K562 (cell line): ENCODE data around the gene PTPRO. TPM values are rescaled to one million over a fixed set of nuclear protein-coding genes. Genes with fewer than 3 reads are reported as not detected.

ENCODE experiments used
- ATAC-seq: fragments of 200-7000 bp; cut with Tn5 transposase; 3 replicates; pipeline ENCODE4 v1.9.1; 2020; ENCODE audit warnings: moderate library complexity
- BruUV-seq: library from RNA; stranded (reverse); fragments of 400-500 nt; replicated peaks from 2 replicates; lab custom pipeline; 2021; lab: Mats Ljungman, UMichigan
- CTCF ChIA-PET: fragments of 300-600 bp; formaldehyde crosslinking; extraction: SDS; loops from one replicate; lab custom pipeline; 2021; ENCODE audit warnings: low intra/inter-chr PET ratio; lab: Yijun Ruan, JAX
- POLR2A ChIA-PET: fragments of 300-600, 350-650 bp; sonication (Branson Sonifier 250); formaldehyde crosslinking; extraction: SDS; loops from one replicate; lab custom pipeline; 2021; ENCODE audit warnings: antibody characterized with exemption, inconsistent platforms; lab: Yijun Ruan, JAX
- DNase-seq, 4 experiments: peaks; one replicate each; pipeline versions ENCODE4 v3.0.0 to v3.0.0-alpha.2; 2011 to 2018; ENCODE audit warnings: low spot score in 3 of 4, mixed read lengths in 3 of 4; ENCODE audit errors: extremely low read depth in 1 of 4
- FAIRE-seq: peaks from 2 replicates; lab custom pipeline; 2011; peaks lifted over from hg19 to GRCh38; lab: Jason Lieb, UNC
- H2AFZ ChIP-seq: 2 replicates; pipeline ENCODE4 v1.6.0; 2011; ENCODE audit warnings: low read depth, low read length, control low read depth, inconsistent platforms
- H3K27ac ChIP-seq: fragments of 200-600 bp; 3 replicates; pipeline ENCODE4 v1.8.0; 2011; ENCODE audit warnings: low read depth, mild to moderate bottlenecking, control low read depth, inconsistent platforms, low read length, moderate library complexity, mixed read lengths; ENCODE audit errors: extremely low read depth
- H3K27me3 ChIP-seq, 2 experiments: fragments of 300-600 bp in 1 of 2; 2 replicates in 1 of 2; 3 replicates in 1 of 2; pipeline versions ENCODE4 v1.6.0 to v1.8.0; 2011; ENCODE audit warnings: inconsistent platforms in 2 of 2, low read length in 2 of 2, mild to moderate bottlenecking in 1 of 2, mixed read lengths in 1 of 2, moderate library complexity in 1 of 2; ENCODE audit not compliant: control insufficient read depth in 2 of 2, insufficient read depth in 2 of 2
- H3K36me3 ChIP-seq: fragments of 300-600 bp; 3 replicates; pipeline ENCODE4 v1.8.0; 2011; ENCODE audit warnings: mild to moderate bottlenecking, low read length, inconsistent platforms; ENCODE audit not compliant: control insufficient read depth, insufficient read depth
- H3K4me1 ChIP-seq, 2 experiments: fragments of 200-600 bp in 1 of 2; replicated peaks in 1 of 2; 2 replicates in 1 of 2; 3 replicates in 1 of 2; pipeline versions ENCODE4 v1.5.1 to v1.8.0; 2011; ENCODE audit warnings: inconsistent platforms in 2 of 2, low read length in 2 of 2, mild to moderate bottlenecking in 1 of 2, mixed read lengths in 1 of 2, moderate library complexity in 1 of 2; ENCODE audit not compliant: control insufficient read depth in 2 of 2, insufficient read depth in 2 of 2
- H3K4me2 ChIP-seq: 2 replicates; pipeline ENCODE4 v1.6.1; 2011; ENCODE audit warnings: low read length, control low read depth, inconsistent platforms, mixed read lengths; ENCODE audit not compliant: insufficient read depth
- H3K4me3 ChIP-seq: fragments of 200-600 bp; sonication (generic), shearing (Covaris generic); 2 replicates; pipeline ENCODE4 v1.5.1; 2016; ENCODE audit warnings: control low read depth, inconsistent platforms
- H3K79me2 ChIP-seq: fragments of 200-600 bp; 3 replicates; pipeline ENCODE4 v1.8.0; 2011; ENCODE audit warnings: low read length, inconsistent platforms; ENCODE audit not compliant: control insufficient read depth, insufficient read depth
- H3K9ac ChIP-seq, 2 experiments: 2 replicates each; pipeline versions ENCODE4 v1.6.0 to v1.6.1; 2011; ENCODE audit warnings: low read depth in 2 of 2, low read length in 2 of 2, control low read depth in 1 of 2, inconsistent platforms in 1 of 2, mild to moderate bottlenecking in 1 of 2, mixed read lengths in 1 of 2; ENCODE audit not compliant: insufficient read depth in 1 of 2
- H3K9me1 ChIP-seq: one replicate; pipeline ENCODE4 v1.6.0; 2011; ENCODE audit warnings: inconsistent platforms, mild to moderate bottlenecking, low read length, moderate library complexity; ENCODE audit not compliant: control insufficient read depth, insufficient read depth
- H3K9me3 ChIP-seq: replicated peaks from 2 replicates; pipeline ENCODE4 v1.5.1; 2011; ENCODE audit warnings: low read depth, low read length, inconsistent platforms; ENCODE audit not compliant: control insufficient read depth, insufficient read depth
- H4K20me1 ChIP-seq: replicated peaks from 2 replicates; pipeline ENCODE4 v1.6.1; 2011; ENCODE audit warnings: low read length, inconsistent platforms, mixed read lengths; ENCODE audit not compliant: control insufficient read depth, insufficient read depth
- ATF1 ChIP-seq, 2 experiments: fragments of 450-650 bp in 1 of 2; IDR thresholded peaks; 2 replicates each; pipeline ENCODE4 v1.6.1; 2016; ENCODE audit warnings: missing compliant biosample characterization in 1 of 2, missing genetic modification characterization in 1 of 2
- CHD1 ChIP-seq: fragments of 200-600 bp; sonication (generic); IDR thresholded peaks from one replicate; pipeline ENCODE4 v1.6.1; 2012; ENCODE audit warnings: mild to moderate bottlenecking, moderate library complexity, low read length, inconsistent platforms
- GABPB2 ChIP-seq: fragments of 250-450 bp; sonication (Bioruptor Pico); conservative IDR thresholded peaks from 2 replicates; pipeline ENCODE4 v1.5.1; 2021; ENCODE audit warnings: mild to moderate bottlenecking
- KAT7 ChIP-seq: sonication (generic); formaldehyde crosslinking; IDR thresholded peaks from 2 replicates; pipeline ENCODE4 v1.8.0; 2022; ENCODE audit warnings: missing genetic modification reagents, mild to moderate bottlenecking, borderline replicate concordance
- NR2F6 ChIP-seq: fragments of 450-650 bp; formaldehyde crosslinking; IDR thresholded peaks from 2 replicates; pipeline ENCODE4 v1.4.0; 2020; ENCODE audit warnings: mild to moderate bottlenecking
- POLR3G ChIP-seq: IDR thresholded peaks from 2 replicates; pipeline ENCODE4 v1.6.1; 2011; ENCODE audit not compliant: insufficient read length, insufficient replicate concordance; ENCODE audit errors: extremely low read depth
- SRSF1 ChIP-seq: fragments of 200-400 bp; formaldehyde crosslinking; IDR thresholded peaks from 2 replicates; pipeline ENCODE4 v1.6.1; 2017; ENCODE audit warnings: mild to moderate bottlenecking, low read depth, low read length, moderate library complexity
- TBP ChIP-seq: optimal IDR thresholded peaks from 2 replicates; pipeline ENCODE3; 2011; ENCODE audit warnings: low read depth, low read length, improper control_type of control experiment
- ZNF165 ChIP-seq: fragments of 250-450 bp; sonication (Bioruptor Pico); IDR thresholded peaks from 2 replicates; pipeline ENCODE4 v1.4.0; 2020; ENCODE audit warnings: borderline replicate concordance
- ZNF318 ChIP-seq, 2 experiments: fragments of 450-650 bp; IDR thresholded peaks; 2 replicates each; pipeline ENCODE4 v1.6.1; 2016; ENCODE audit warnings: mild to moderate bottlenecking in 2 of 2, borderline replicate concordance in 1 of 2, low read depth in 1 of 2, moderate library complexity in 1 of 2
- ZNF408 ChIP-seq: fragments of 250-450 bp; sonication (Bioruptor Pico); IDR thresholded peaks from 2 replicates; pipeline ENCODE4 v1.4.0; 2020; ENCODE audit warnings: low read depth, mild to moderate bottlenecking, moderate library complexity
- WGBS: fragments of 100-300 bp; shearing (Covaris generic); methylation state at CpG from one replicate; pipeline ENCODE4 v1.1.6; 2016; ENCODE audit warnings: low coverage, mixed read lengths; ENCODE audit not compliant: insufficient coverage; ENCODE audit errors: missing lambda C conversion rate; 5-methylcytosine and 5-hydroxymethylcytosine counted together
- in situ Hi-C: fragments of 300-500 bp; cut with MboI; formaldehyde crosslinking; loops from 4 replicates; pipeline ENCODE4 v1.15.0; 2018; ENCODE audit warnings: inconsistent platforms, mixed read lengths
- intact Hi-C: fragments of 100-400 bp; cut with micrococcal nuclease; formaldehyde crosslinking; loops from 2 replicates; pipeline ENCODE4 v1.14.2; 2022
- polyA plus RNA-seq, 8 experiments: library from polyadenylated mRNA; depleted of rRNA in 4 of 8; stranded (reverse) in 5 of 8; unstranded in 3 of 8; fragments of >200 nt; fragmentation: Nextera tagmentation in 2 of 8; fragmentation: Illumina TruSeq in 1 of 8; extraction: Ambion mirVana in 2 of 8; extraction: Trizol in 1 of 8; gene quantifications; 2 replicates each; pipeline versions ENCODE4 v1.2.1 to v1.2.3, GENCODE V29; 2011 to 2014; ENCODE audit warnings: inconsistent platforms in 1 of 8, missing spikeins in 1 of 8
- total RNA-seq, 7 experiments: library from RNA; depleted of rRNA in 6 of 7; stranded (reverse); fragments of >200 nt in 6 of 7; fragmentation: Illumina TruSeq in 2 of 7; extraction: Trizol in 2 of 7; gene quantifications; 2 replicates each; pipeline versions ENCODE4 v1.2.1 to v1.2.3, GENCODE V29; 2011 to 2021; ENCODE audit warnings: low replicate concordance in 1 of 7

PTPRO gene
- total and polyA plus RNA-seq, 9 of the 15 experiments (the other 6 are each of a cell fraction or from before 2014, with no cell fraction given), result 0.22 TPM; not detected in 8

- no peaks in the 10 kb centered on the region for H3K79me2 ChIP-seq
- no peaks in the 10 kb centered on the region for H3K9me3 ChIP-seq
- no peaks in the 10 kb centered on the region for H3K4me1 ChIP-seq
- ATAC-seq (no peak), DNase-seq (no peak)
- H3K27me3 ChIP-seq, result no peaks in the 10 kb centered on the region
- H3K4me2 ChIP-seq, result no peak overlapping the region
- H2AFZ ChIP-seq, result no peak overlapping the region
- intact Hi-C loops (no loop called here), in situ Hi-C loops (no loop called here)
- BruUV-seq, result no TSS peak
- CTCF ChIA-PET, result no interaction called here
- H3K9me1 ChIP-seq, result no peaks in the 10 kb centered on the region
- no peak overlapping the region for H3K27ac ChIP-seq
- no peak overlapping the region for H3K9ac ChIP-seq
- TF ChIP-seq ZNF408 (CRISPR knock-in tag) (no peak), NR2F6 (no peak), ZNF318 (IDR thresholded peaks at IDR 0.05; ENCODE audit: borderline replicate concordance in 1 of 2, low read depth in 1 of 2) (no peak), POLR3G (no peak), CHD1 (no peak), KAT7 (CRISPR knock-in tag) (no peak), TBP (no peak), SRSF1 (no peak), GABPB2 (no peak), ZNF165 (CRISPR knock-in tag) (no peak), ATF1 (CRISPR knock-in tag; IDR thresholded peaks at IDR 0.05) (no peak), ATF1 (tag; IDR thresholded peaks at IDR 0.05) (no peak)
- TF ChIP-seq, all 486 proteins: peak for 0
- POLR2A ChIA-PET, result no interaction called here
- H3K4me3 ChIP-seq, result no peak overlapping the region
- 0% methylated on average over 3 of the region's 3 CpGs for WGBS
- no peaks in the 10 kb centered on the region for H3K36me3 ChIP-seq
- H4K20me1 ChIP-seq, result no peaks in the 10 kb centered on the region
- FAIRE-seq, result no peak
Observed at GRCh38 chr12:15534322-15534721, 212.0 kb downstream of the PTPRO start.
